ENCODE data around the gene VEGFB. TPM values are rescaled to one million over a fixed set of nuclear protein-coding genes. Genes with fewer than 3 reads are reported as not detected.

The VEGFB gene
- total RNA-seq, 2 donors from 2014 or later: 81.8 to 107 TPM

DNA sequence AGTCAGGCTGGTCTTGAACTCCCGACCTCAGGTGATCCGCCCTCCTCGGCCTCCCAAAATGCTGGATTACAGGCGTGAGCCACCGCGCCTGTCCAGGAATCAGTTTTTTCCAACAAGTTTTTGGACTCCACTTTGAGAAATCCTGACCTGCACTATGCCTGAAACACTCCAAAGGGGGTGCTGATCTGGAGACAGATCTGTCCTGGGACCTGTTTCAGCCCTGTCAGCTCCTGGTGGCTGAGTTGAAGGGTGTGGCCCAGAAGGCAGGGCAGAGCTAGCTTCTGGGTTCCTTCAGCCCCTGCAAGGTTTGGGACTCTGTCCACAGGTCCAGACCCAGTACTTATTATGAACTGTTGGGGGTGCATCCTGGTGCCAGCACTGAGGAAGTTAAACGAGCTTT is 2.8 kb upstream of the VEGFB start:
- Histone ChIP-seq H3K4me1 (ENCODE audit: control insufficient read depth in 1 of 2, low read depth in 2 of 2) (peaks cover 35 to 76% of the 10 kb centered on the region in 2 donors), H3K4me3 (no peak overlapping the region), H3K27ac (no peak overlapping the region), H3K36me3 (no peaks in the 10 kb centered on the region), H3K9me3 (no peaks in the 10 kb centered on the region), H3K27me3 (replicated peaks; ENCODE audit: insufficient read depth) (no peaks in the 10 kb centered on the region)
- TF ChIP-seq, protein P1, sequence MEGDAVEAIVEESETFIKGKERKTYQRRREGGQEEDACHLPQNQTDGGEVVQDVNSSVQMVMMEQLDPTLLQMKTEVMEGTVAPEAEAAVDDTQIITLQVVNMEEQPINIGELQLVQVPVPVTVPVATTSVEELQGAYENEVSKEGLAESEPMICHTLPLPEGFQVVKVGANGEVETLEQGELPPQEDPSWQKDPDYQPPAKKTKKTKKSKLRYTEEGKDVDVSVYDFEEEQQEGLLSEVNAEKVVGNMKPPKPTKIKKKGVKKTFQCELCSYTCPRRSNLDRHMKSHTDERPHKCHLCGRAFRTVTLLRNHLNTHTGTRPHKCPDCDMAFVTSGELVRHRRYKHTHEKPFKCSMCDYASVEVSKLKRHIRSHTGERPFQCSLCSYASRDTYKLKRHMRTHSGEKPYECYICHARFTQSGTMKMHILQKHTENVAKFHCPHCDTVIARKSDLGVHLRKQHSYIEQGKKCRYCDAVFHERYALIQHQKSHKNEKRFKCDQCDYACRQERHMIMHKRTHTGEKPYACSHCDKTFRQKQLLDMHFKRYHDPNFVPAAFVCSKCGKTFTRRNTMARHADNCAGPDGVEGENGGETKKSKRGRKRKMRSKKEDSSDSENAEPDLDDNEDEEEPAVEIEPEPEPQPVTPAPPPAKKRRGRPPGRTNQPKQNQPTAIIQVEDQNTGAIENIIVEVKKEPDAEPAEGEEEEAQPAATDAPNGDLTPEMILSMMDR (IDR thresholded peaks at IDR 0.05): no peak
- ATAC-seq (ENCODE audit: insufficient number of reproducible peaks, low FRiP score, low read depth) (no peak), DNase-seq (ENCODE audit: low spot score) (no peak)

DNA sequence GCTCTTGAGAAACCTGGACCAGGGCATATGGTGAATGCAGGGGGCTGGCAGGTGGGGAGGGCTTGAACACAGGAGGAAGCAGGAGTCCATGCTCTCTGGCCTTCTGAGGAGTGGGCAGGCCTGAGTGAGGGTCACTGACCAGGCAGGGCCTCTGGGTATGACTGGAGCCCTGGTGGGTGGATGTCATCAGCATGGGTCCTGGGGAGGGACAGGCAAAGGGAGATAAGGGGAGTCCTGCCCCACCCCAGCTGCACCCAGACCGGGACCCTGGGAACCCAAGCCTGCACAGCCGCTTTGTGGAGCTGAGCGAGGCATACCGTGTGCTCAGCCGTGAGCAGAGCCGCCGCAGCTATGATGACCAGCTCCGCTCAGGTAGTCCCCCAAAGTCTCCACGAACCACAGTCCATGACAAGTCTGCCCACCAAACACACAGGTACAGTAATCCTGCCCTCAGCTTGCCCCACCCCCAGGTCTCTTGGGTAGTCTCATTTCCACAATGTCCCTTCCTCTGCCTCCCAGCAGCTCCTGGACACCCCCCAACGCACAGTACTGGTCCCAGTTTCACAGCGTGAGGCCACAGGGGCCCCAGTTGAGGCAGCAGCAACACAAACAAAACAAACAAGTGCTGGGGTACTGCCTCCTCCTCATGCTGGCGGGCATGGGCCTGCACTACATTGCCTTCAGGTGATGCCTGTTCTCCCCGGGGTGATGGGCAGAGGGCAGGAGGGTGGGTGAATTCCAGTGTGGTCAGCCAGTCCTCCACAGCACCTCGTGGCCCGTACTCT is 2.0 kb upstream of the VEGFB start:
- ATAC-seq (ENCODE audit: insufficient number of reproducible peaks, low FRiP score, low read depth) (no peak), DNase-seq (ENCODE audit: low spot score) (no peak)
- no peak overlapping the region for H3K4me3 ChIP-seq
- no peaks in the 10 kb centered on the region for H3K27me3 ChIP-seq (replicated peaks; ENCODE audit: insufficient read depth)
- H3K4me1 ChIP-seq (ENCODE audit: control insufficient read depth in 1 of 2, low read depth in 2 of 2): peaks cover 31 to 68% of the 10 kb centered on the region in 2 donors
- peaks cover 2% of the 10 kb centered on the region for H3K36me3 ChIP-seq
- TF ChIP-seq, protein P1 (IDR thresholded peaks at IDR 0.05): no peak
- H3K27ac ChIP-seq: no peak overlapping the region
- no peaks in the 10 kb centered on the region for H3K9me3 ChIP-seq

DNA sequence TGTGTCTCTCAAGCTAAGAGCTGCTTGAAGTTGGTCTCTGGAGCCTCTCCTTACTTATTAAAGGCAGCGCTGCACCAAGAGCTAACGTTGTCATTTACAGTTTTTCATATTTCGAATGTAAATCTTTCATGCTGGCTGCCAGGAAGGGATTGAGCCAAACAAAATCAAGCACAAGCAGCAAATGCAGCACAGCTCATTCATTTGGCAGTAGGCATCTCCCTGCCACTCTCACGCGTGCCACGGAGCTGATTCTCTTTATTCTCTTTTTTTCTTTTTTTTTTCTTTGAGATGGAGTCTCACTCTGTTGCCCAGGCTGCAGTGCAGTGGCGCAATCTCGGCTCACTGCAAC is 1.4 kb upstream of the VEGFB start:
- peaks cover 8% of the 10 kb centered on the region for H3K36me3 ChIP-seq
- H3K4me3 ChIP-seq: no peak overlapping the region
- TF ChIP-seq, protein P1 (IDR thresholded peaks at IDR 0.05): no peak
- H3K9me3 ChIP-seq: no peaks in the 10 kb centered on the region
- H3K27ac ChIP-seq: no peak overlapping the region
- no peaks in the 10 kb centered on the region for H3K27me3 ChIP-seq (replicated peaks; ENCODE audit: insufficient read depth)
- DNase-seq (ENCODE audit: low spot score) (no peak), ATAC-seq (ENCODE audit: insufficient number of reproducible peaks, low FRiP score, low read depth) (no peak)
- H3K4me1 ChIP-seq (ENCODE audit: control insufficient read depth in 1 of 2, low read depth in 2 of 2): peaks cover 31 to 62% of the 10 kb centered on the region in 2 donors

DNA sequence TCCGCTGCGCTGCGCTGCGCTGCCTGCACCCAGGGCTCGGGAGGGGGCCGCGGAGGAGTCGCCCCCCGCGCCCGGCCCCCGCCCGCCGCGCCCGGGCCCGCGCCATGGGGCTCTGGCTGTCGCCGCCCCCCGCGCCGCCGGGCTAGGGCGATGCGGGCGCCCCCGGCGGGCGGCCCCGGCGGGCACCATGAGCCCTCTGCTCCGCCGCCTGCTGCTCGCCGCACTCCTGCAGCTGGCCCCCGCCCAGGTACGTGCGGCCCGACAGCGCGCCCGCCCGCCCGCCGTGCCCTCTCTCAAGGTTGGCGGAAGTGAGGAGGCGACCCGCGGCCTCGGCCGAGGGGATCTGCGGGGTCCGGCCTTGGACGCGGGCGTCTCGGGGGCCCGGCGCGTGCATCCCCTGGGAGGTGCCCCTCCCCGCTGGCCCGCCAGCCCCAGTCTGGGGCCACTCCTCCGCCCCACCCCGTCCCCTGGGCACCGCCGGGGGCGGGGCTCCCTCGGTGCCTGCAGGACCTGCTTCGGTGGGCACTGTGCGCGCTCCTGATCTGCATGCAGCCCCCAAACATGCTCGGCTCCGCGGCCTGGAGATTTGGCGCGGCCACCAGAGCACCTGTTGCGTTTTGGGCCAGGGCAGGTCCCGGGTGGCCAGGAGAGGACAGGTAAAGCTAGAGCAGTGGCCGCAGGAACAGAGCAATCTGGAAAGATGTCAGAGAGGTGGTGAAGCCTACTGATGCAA is 429 bp downstream of the VEGFB start:
- H3K27ac ChIP-seq: peak overlapping the region; percentile 85 to 91
- TF ChIP-seq, protein P1 (IDR thresholded peaks at IDR 0.05): no peak
- ATAC-seq (ENCODE audit: insufficient number of reproducible peaks, low FRiP score, low read depth) (no peak), DNase-seq (ENCODE audit: low spot score) (no peak)
- H3K36me3 ChIP-seq: peaks cover 11% of the 10 kb centered on the region
- no peaks in the 10 kb centered on the region for H3K9me3 ChIP-seq
- peak overlapping the region; percentile 88 for H3K4me3 ChIP-seq
- no peaks in the 10 kb centered on the region for H3K27me3 ChIP-seq (replicated peaks; ENCODE audit: insufficient read depth)
- H3K4me1 ChIP-seq (ENCODE audit: control insufficient read depth in 1 of 2, low read depth in 2 of 2): peaks cover 25 to 49% of the 10 kb centered on the region in 2 donors

DNA sequence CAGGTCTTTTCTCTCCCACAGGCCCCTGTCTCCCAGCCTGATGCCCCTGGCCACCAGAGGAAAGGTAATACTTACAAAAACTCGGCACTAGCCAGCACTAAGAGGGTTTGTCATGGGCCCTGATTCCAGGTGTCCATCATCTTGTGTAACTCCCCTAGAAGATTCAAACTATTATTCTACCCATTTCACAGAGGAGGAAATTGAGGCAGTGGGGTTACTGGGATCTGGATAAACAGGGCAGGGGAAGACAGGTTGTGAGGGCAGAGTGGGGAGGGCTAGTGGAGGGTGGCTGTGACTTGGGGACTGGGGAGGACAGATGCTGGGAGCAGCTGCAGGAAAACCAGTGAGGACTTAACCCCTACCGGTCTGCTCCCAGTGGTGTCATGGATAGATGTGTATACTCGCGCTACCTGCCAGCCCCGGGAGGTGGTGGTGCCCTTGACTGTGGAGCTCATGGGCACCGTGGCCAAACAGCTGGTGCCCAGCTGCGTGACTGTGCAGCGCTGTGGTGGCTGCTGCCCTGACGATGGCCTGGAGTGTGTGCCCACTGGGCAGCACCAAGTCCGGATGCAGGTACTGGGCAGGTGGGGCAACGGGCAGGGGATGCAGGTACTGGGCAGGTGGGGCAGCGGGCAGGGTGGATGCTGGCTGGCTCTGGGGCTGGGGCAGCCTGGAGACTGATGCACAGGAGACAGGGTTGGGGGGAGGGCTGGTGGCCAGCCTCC is 1.2 kb downstream of the VEGFB start:
- H3K27ac ChIP-seq: peak overlapping the region; percentile 85 to 91
- H3K9me3 ChIP-seq: no peaks in the 10 kb centered on the region
- no peaks in the 10 kb centered on the region for H3K27me3 ChIP-seq (replicated peaks; ENCODE audit: insufficient read depth)
- H3K4me3 ChIP-seq: peak overlapping the region; percentile 88
- H3K36me3 ChIP-seq: peaks cover 11% of the 10 kb centered on the region
- no peak for ATAC-seq (ENCODE audit: insufficient number of reproducible peaks, low FRiP score, low read depth)
- TF ChIP-seq, protein P1 (IDR thresholded peaks at IDR 0.05): no peak
- no peak for DNase-seq (ENCODE audit: low spot score)
- peaks cover 26 to 55% of the 10 kb centered on the region in 2 donors for H3K4me1 ChIP-seq (ENCODE audit: control insufficient read depth in 1 of 2, low read depth in 2 of 2)
